ENCODE data around the gene P2RX3. TPM values are rescaled to one million over a fixed set of nuclear protein-coding genes. Genes with fewer than 3 reads are reported as not detected.
A peak's percentile ranks its signal among the peaks of the same experiment; 100 is the strongest.

Gene P2RX3
- total and polyA plus RNA-seq, 2 of the 8 experiments (the other 6 are each of a cell fraction or from before 2014, with no cell fraction given) = 0.45 to 0.47 TPM

- no peak for TF ChIP-seq POLR2AphosphoS5 (IDR thresholded peaks at IDR 0.05; ENCODE audit: low read depth, low read length)
- TF ChIP-seq ASH2L (IDR thresholded peaks at IDR 0.05; ENCODE audit: low read length) = no peak
- TF ChIP-seq ATF3 (IDR thresholded peaks at IDR 0.05; ENCODE audit: insufficient read depth, low read depth, low read length) = no peak
- no peak for TF ChIP-seq TBP (IDR thresholded peaks at IDR 0.05; ENCODE audit: low read depth, low read length)
- no peak for TF ChIP-seq KDM5A (IDR thresholded peaks at IDR 0.05; ENCODE audit: low read length)
- TF ChIP-seq KDM4A (IDR thresholded peaks at IDR 0.05; ENCODE audit: low read depth, low read length, severe bottlenecking) = no peak
- no peak for TF ChIP-seq GTF2F1 (IDR thresholded peaks at IDR 0.05; ENCODE audit: borderline replicate concordance, low read depth, low read length)
- TF ChIP-seq TAF7 (optimal IDR thresholded peaks at IDR 0.05; ENCODE audit: borderline replicate concordance, low read depth, low read length) = no peak
- no peak for TF ChIP-seq SIX5 (IDR thresholded peaks at IDR 0.05; ENCODE audit: low read depth, low read length)
- peak; percentile 61 to 76 (median 73) for TF ChIP-seq CTCF (IDR thresholded peaks at IDR 0.05; ENCODE audit: control extremely low read depth in 1 of 3, insufficient read depth in 1 of 3, low read depth in 1 of 3, low read length in 3 of 3)
- TF ChIP-seq E2F6 (IDR thresholded peaks at IDR 0.05) = peak; percentile 53; the same call in 1 of the 2 replicates
- TF ChIP-seq JUN (IDR thresholded peaks at IDR 0.05; ENCODE audit: low read depth, low read length) = no peak
Measured at GRCh38 chr11:57345555-57346211, 7.5 kb downstream of the P2RX3 start (continued).

All from H1 (cell line).